HepG2 (cell line): ENCODE measurements around the gene TRPC4AP. TPM values are rescaled to one million over a fixed set of nuclear protein-coding genes. Genes with fewer than 3 reads are reported as not detected.
A peak's percentile ranks its signal among the peaks of the same experiment; 100 is the strongest.

ENCODE experiments used
- CREB1 ChIP-seq, 2 experiments: fragments of 450-650 bp in 1 of 2; IDR thresholded peaks; 2 replicates each; pipeline ENCODE4 v1.6.1; 2016 to 2017; ENCODE audit warnings: control low read depth in 1 of 2, mild to moderate bottlenecking in 1 of 2, missing compliant biosample characterization in 1 of 2, missing genetic modification characterization in 1 of 2
- GABPA ChIP-seq, 2 experiments: IDR thresholded peaks; 2 replicates each; pipeline ENCODE4 v1.6.1; 2011 to 2016; ENCODE audit warnings: low read depth in 2 of 2, low read length in 1 of 2, missing biosample characterization in 1 of 2, missing genetic modification characterization in 1 of 2
- GABPB1 ChIP-seq: IDR thresholded peaks from 2 replicates; pipeline ENCODE4 v1.6.1; 2016; ENCODE audit warnings: mild to moderate bottlenecking, missing genetic modification reagents, moderate library complexity, missing compliant biosample characterization
- HIVEP1 ChIP-seq: sonication (generic); formaldehyde crosslinking; IDR thresholded peaks from 2 replicates; pipeline ENCODE4 v1.4.0; 2020; ENCODE audit warnings: mild to moderate bottlenecking, missing genetic modification reagents
- HOXD1 ChIP-seq: sonication (generic); formaldehyde crosslinking; IDR thresholded peaks from 2 replicates; pipeline ENCODE4 v1.5.0; 2020; ENCODE audit warnings: missing genetic modification reagents
- KAT7 ChIP-seq: IDR thresholded peaks from 2 replicates; pipeline ENCODE4 v1.6.1; 2018; ENCODE audit warnings: borderline replicate concordance, missing compliant biosample characterization
- KLF9 ChIP-seq: IDR thresholded peaks from 2 replicates; pipeline ENCODE4 v1.6.1; 2016; ENCODE audit warnings: low read depth
- MTA3 ChIP-seq: sonication (generic); formaldehyde crosslinking; IDR thresholded peaks from 2 replicates; pipeline ENCODE4 v1.4.0; 2020; ENCODE audit warnings: missing genetic modification reagents
- PBX2 ChIP-seq: IDR thresholded peaks from 2 replicates; pipeline ENCODE4 v1.6.1; 2016; ENCODE audit warnings: control low read depth
- POGZ ChIP-seq: sonication (generic); formaldehyde crosslinking; IDR thresholded peaks from 2 replicates; pipeline ENCODE4 v1.4.0; 2020; ENCODE audit warnings: mild to moderate bottlenecking, missing genetic modification reagents
- PREB ChIP-seq: sonication (generic); formaldehyde crosslinking; IDR thresholded peaks from 2 replicates; pipeline ENCODE4 v1.4.0; 2020; ENCODE audit warnings: missing genetic modification reagents
- RBFOX2 ChIP-seq: fragments of 200-400 bp; formaldehyde crosslinking; IDR thresholded peaks from 2 replicates; pipeline ENCODE4 v1.6.1; 2017; ENCODE audit warnings: low read depth, mild to moderate bottlenecking, low read length
- SIX4 ChIP-seq: sonication (generic); formaldehyde crosslinking; IDR thresholded peaks from 2 replicates; pipeline ENCODE4 v1.4.0; 2020; ENCODE audit warnings: missing genetic modification reagents
- SNAI1 ChIP-seq: sonication (generic); formaldehyde crosslinking; IDR thresholded peaks from 2 replicates; pipeline ENCODE4 v1.5.0; 2020; ENCODE audit warnings: mild to moderate bottlenecking, missing genetic modification reagents, borderline replicate concordance
- SNRNP70 ChIP-seq: fragments of 200-400 bp; formaldehyde crosslinking; IDR thresholded peaks from 2 replicates; pipeline ENCODE4 v1.6.1; 2017; ENCODE audit warnings: mild to moderate bottlenecking, low read depth, low read length, moderate library complexity
- TARDBP ChIP-seq: sonication (generic); formaldehyde crosslinking; IDR thresholded peaks from 2 replicates; pipeline ENCODE4 v1.8.0; 2022; ENCODE audit warnings: mild to moderate bottlenecking, missing genetic modification reagents
- ZFP82 ChIP-seq: sonication (generic); formaldehyde crosslinking; IDR thresholded peaks from 2 replicates; pipeline ENCODE4 v1.5.1; 2020; ENCODE audit warnings: mild to moderate bottlenecking, missing genetic modification reagents, borderline replicate concordance
- ZKSCAN5 ChIP-seq: sonication (generic); formaldehyde crosslinking; IDR thresholded peaks from 2 replicates; pipeline ENCODE4 v1.5.1; 2020; ENCODE audit warnings: mild to moderate bottlenecking, missing genetic modification reagents
- ZNF180 ChIP-seq: sonication (generic); formaldehyde crosslinking; IDR thresholded peaks from 2 replicates; pipeline ENCODE4 v1.4.0; 2020; ENCODE audit warnings: low read depth, missing genetic modification reagents, borderline replicate concordance
- ZNF281 ChIP-seq: sonication (generic); formaldehyde crosslinking; IDR thresholded peaks from 2 replicates; pipeline ENCODE4 v1.4.0; 2020; ENCODE audit warnings: missing genetic modification reagents, borderline replicate concordance
- ZNF282 ChIP-seq: fragments of 450-650 bp; IDR thresholded peaks from 2 replicates; pipeline ENCODE4 v1.6.1; 2018; ENCODE audit not compliant: partially characterized antibody
- ZNF484 ChIP-seq: sonication (generic); formaldehyde crosslinking; IDR thresholded peaks from 2 replicates; pipeline ENCODE4 v1.5.1; 2020; ENCODE audit warnings: mild to moderate bottlenecking, low read depth, missing genetic modification reagents, borderline replicate concordance
- ZNF546 ChIP-seq: sonication (generic); formaldehyde crosslinking; conservative IDR thresholded peaks from 2 replicates; pipeline ENCODE4 v1.8.1; 2023; ENCODE audit warnings: mild to moderate bottlenecking, missing genetic modification reagents
- ZNF556 ChIP-seq: sonication (generic); formaldehyde crosslinking; IDR thresholded peaks from 2 replicates; pipeline ENCODE4 v1.4.0; 2020; ENCODE audit warnings: mild to moderate bottlenecking, missing genetic modification reagents, borderline replicate concordance
- ZNF614 ChIP-seq: IDR thresholded peaks from 2 replicates; pipeline ENCODE4 v1.6.1; 2018; ENCODE audit warnings: missing biosample characterization, missing genetic modification reagents, inconsistent platforms, borderline replicate concordance
- ZNF841 ChIP-seq: sonication (generic); formaldehyde crosslinking; IDR thresholded peaks from 2 replicates; pipeline ENCODE4 v1.8.1; 2023; ENCODE audit warnings: missing genetic modification reagents, borderline replicate concordance
- ZNF879 ChIP-seq: sonication (generic); formaldehyde crosslinking; IDR thresholded peaks from 2 replicates; pipeline ENCODE4 v1.8.1; 2023; ENCODE audit warnings: missing genetic modification reagents
- ZSCAN29 ChIP-seq: sonication (generic); formaldehyde crosslinking; conservative IDR thresholded peaks from 2 replicates; pipeline ENCODE4 v1.4.0; 2020; ENCODE audit warnings: mild to moderate bottlenecking, missing genetic modification reagents
- polyA plus RNA-seq, 8 experiments: library from polyadenylated mRNA; depleted of rRNA in 3 of 8; stranded (reverse) in 7 of 8; unstranded in 1 of 8; fragments of >200 nt; fragmentation: Illumina TruSeq in 4 of 8; extraction: Trizol in 4 of 8; gene quantifications; 2 replicates each; pipeline versions ENCODE4 v1.2.1 to v1.2.3, GENCODE V29; 2011 to 2016; ENCODE audit warnings: low read depth in 4 of 8, missing spikeins in 1 of 8, mixed read lengths in 1 of 8; ENCODE audit not compliant: insufficient read depth in 1 of 8
- total RNA-seq, 5 experiments: library from RNA; depleted of rRNA; stranded (reverse); fragments of >200 nt; fragmentation: Illumina TruSeq; extraction: Trizol; gene quantifications; 2 replicates each; pipeline ENCODE4 v1.2.3, GENCODE V29; 2016; ENCODE audit warnings: low read depth in 1 of 5

Gene TRPC4AP
- total and polyA plus RNA-seq, 2 of the 13 experiments (the other 11 are each of a cell fraction or from before 2014, with no cell fraction given): 136 to 137 TPM

GRCh38 chr20:34956041-34956458, 136.6 kb downstream of the TRPC4AP start (continued):
- TF ChIP-seq ZNF180 (CRISPR knock-in tag): no peak
- no peak for TF ChIP-seq POGZ (CRISPR knock-in tag)
- TF ChIP-seq PBX2 (CRISPR knock-in tag): no peak
- no peak for TF ChIP-seq GABPB1 (CRISPR knock-in tag)
- TF ChIP-seq ZNF281 (CRISPR knock-in tag): no peak
- TF ChIP-seq ZNF614 (CRISPR knock-in tag): no peak; the same call in 1 of the 2 replicates
- no peak for TF ChIP-seq HIVEP1 (CRISPR knock-in tag)
- no peak for TF ChIP-seq SNRNP70
- no peak for TF ChIP-seq ZNF841
- 0 out of 2 replicates have a peak, but pooled peaks have one; percentile 95 for TF ChIP-seq ZFP82 (CRISPR knock-in tag)
- peak; percentile 11; the same call in 1 of the 2 replicates for TF ChIP-seq TARDBP (CRISPR knock-in tag)
- no peak for TF ChIP-seq GABPA (IDR thresholded peaks at IDR 0.05; ENCODE audit: low read depth, low read length)
- TF ChIP-seq GABPA (CRISPR knock-in tag; IDR thresholded peaks at IDR 0.05; ENCODE audit: low read depth): no peak
- no peak for TF ChIP-seq ZNF556 (CRISPR knock-in tag)
- TF ChIP-seq ZNF546: 0 out of 2 replicates have a peak, but pooled peaks have one; percentile 22
- no peak for TF ChIP-seq RBFOX2
- no peak for TF ChIP-seq PREB (CRISPR knock-in tag)
- no peak for TF ChIP-seq SNAI1 (CRISPR knock-in tag)
- TF ChIP-seq SIX4 (CRISPR knock-in tag): no peak
- no peak for TF ChIP-seq HOXD1
- no peak for TF ChIP-seq KAT7
- TF ChIP-seq MTA3 (CRISPR knock-in tag): no peak
- no peak for TF ChIP-seq ZNF879 (CRISPR knock-in tag)
- TF ChIP-seq KLF9 (CRISPR knock-in tag): no peak
- TF ChIP-seq ZNF484 (CRISPR knock-in tag): no peak
- TF ChIP-seq CREB1 (IDR thresholded peaks at IDR 0.05): no peak
- TF ChIP-seq CREB1 (CRISPR knock-in tag; IDR thresholded peaks at IDR 0.05): no peak
- TF ChIP-seq ZSCAN29 (CRISPR knock-in tag): 0 out of 2 replicates have a peak, but pooled peaks have one; percentile 13
- no peak for TF ChIP-seq ZNF282
- TF ChIP-seq ZKSCAN5 (CRISPR knock-in tag): no peak
